Adrenal gland (tissue), 5 donors: Measurements from ENCODE around the gene SPNS3.

Experiments used
- CTCF ChIP-seq, 6 experiments: fragments of 450-650 bp in 4 of 6; fragments of 200-600 bp in 2 of 6; sonication (generic) in 1 of 6; IDR thresholded peaks; 1 replicate in 5 of 6; 2 replicates in 1 of 6; pipeline versions ENCODE4 v1.5.1 to v1.8.0; 2016 to 2021; ENCODE audit warnings: antibody characterized with exemption in 6 of 6, mild to moderate bottlenecking in 2 of 6, moderate library complexity in 1 of 6
- POLR2A ChIP-seq, 2 donors: fragments of 450-650 bp; IDR thresholded peaks; one replicate each; pipeline ENCODE4 v1.6.1; 2017; ENCODE audit warnings: antibody characterized with exemption in 2 of 2, mild to moderate bottlenecking in 2 of 2, moderate library complexity in 1 of 2
- donor health status: DM: no; HTN: no; CAD: no.

- TF ChIP-seq CTCF (IDR thresholded peaks at IDR 0.05) (no peak), POLR2A (IDR thresholded peaks at IDR 0.05) (no peak)
Measured at GRCh38 chr17:4450710-4451316, 17.1 kb downstream of the SPNS3 start.
